Measurements from ENCODE around the gene TMEM164.

TMEM164 gene

GRCh38 chrX:110173192-110174175 is 170.6 kb downstream of the TMEM164 start:
- DNase-seq = no peak

GRCh38 chrX:110175146-110175545 is 172.2 kb downstream of the TMEM164 start:
- DNase-seq = no peak

GRCh38 chrX:110175696-110176095 is 172.8 kb downstream of the TMEM164 start:
- no peak for DNase-seq

- no peak for DNase-seq
These were observed 175.4 kb downstream of the TMEM164 start for GRCh38 chrX:110178179-110178865.

GRCh38 chrX:110180176-110180927 is 177.4 kb downstream of the TMEM164 start:
- no peak for DNase-seq

GRCh38 chrX:110180928-110181310 is 178.0 kb downstream of the TMEM164 start:
- no peak for DNase-seq

GRCh38 chrX:110181459-110182137 is 178.7 kb downstream of the TMEM164 start:
- no peak for DNase-seq

GRCh38 chrX:110182362-110182761 is 179.4 kb downstream of the TMEM164 start:
- no peak for DNase-seq

- DNase-seq = no peak
These were observed 180.0 kb downstream of the TMEM164 start for GRCh38 chrX:110182865-110183264.

GRCh38 chrX:110183314-110183713 is 180.4 kb downstream of the TMEM164 start:
- no peak for DNase-seq

GRCh38 chrX:110188701-110189558 is 186.0 kb downstream of the TMEM164 start:
- DNase-seq = no peak

- no peak for DNase-seq
These were observed 189.6 kb downstream of the TMEM164 start for GRCh38 chrX:110192516-110192915.

- DNase-seq = no peak
These were observed 192.1 kb downstream of the TMEM164 start for GRCh38 chrX:110194977-110195376.

- no peak for DNase-seq
These were observed 198.9 kb downstream of the TMEM164 start for GRCh38 chrX:110201799-110202198.

- no peak for DNase-seq
These were observed 202.1 kb downstream of the TMEM164 start for GRCh38 chrX:110204986-110205385.

GRCh38 chrX:110208092-110208491 is 205.2 kb downstream of the TMEM164 start:
- DNase-seq = no peak

GRCh38 chrX:110210417-110211139 is 207.7 kb downstream of the TMEM164 start:
- DNase-seq = no peak

- no peak for DNase-seq
These were observed 208.4 kb downstream of the TMEM164 start for GRCh38 chrX:110211340-110211739.

- no peak for DNase-seq
These were observed 209.4 kb downstream of the TMEM164 start for GRCh38 chrX:110212299-110212698.

- DNase-seq = no peak
These were observed 210.3 kb downstream of the TMEM164 start for GRCh38 chrX:110213183-110213582.

- no peak for DNase-seq
These were observed 211.8 kb downstream of the TMEM164 start for GRCh38 chrX:110214684-110215083.
